Heart right ventricle (tissue), 16 donors: Measurements from ENCODE around the gene ARL15. TPM values are rescaled to one million over a fixed set of nuclear protein-coding genes. Genes with fewer than 3 reads are reported as not detected.
A peak's percentile ranks its signal among the peaks of the same experiment; 100 is the strongest.

Source experiments
- ATAC-seq, 8 donors: fragments of 200-7000 bp; cut with Tn5 transposase; one replicate each; pipeline ENCODE4 v1.9.1; 2020; ENCODE audit warnings: mild to moderate bottlenecking in 8 of 8, moderate library complexity in 8 of 8, moderate number of reproducible peaks in 1 of 8
- DNase-seq, 2 donors: peaks; one replicate each; pipeline ENCODE4 v3.0.0-alpha.2; 2020
- H3K27ac ChIP-seq, 10 donors: fragments of 200-600 bp; sonication (generic) in 2 of 10; one replicate each; pipeline versions ENCODE4 v1.5.0 to v1.8.0; 2020 to 2022; ENCODE audit warnings: mild to moderate bottlenecking in 3 of 10
- H3K27me3 ChIP-seq, 7 donors: fragments of 200-600 bp; one replicate each; pipeline ENCODE4 v1.8.0; 2021 to 2022; ENCODE audit warnings: mild to moderate bottlenecking in 2 of 7
- H3K36me3 ChIP-seq, 9 donors: fragments of 200-600 bp; sonication (generic) in 1 of 9; one replicate each; pipeline versions ENCODE4 v1.5.0 to v1.8.0; 2020 to 2022; ENCODE audit warnings: mild to moderate bottlenecking in 2 of 9
- H3K4me1 ChIP-seq, 9 donors: fragments of 200-600 bp; sonication (generic) in 1 of 9; one replicate each; pipeline versions ENCODE4 v1.5.0 to v1.8.0; 2020 to 2022; ENCODE audit warnings: mild to moderate bottlenecking in 4 of 9
- H3K4me3 ChIP-seq, 10 donors: fragments of 200-600 bp; sonication (generic) in 2 of 10; one replicate each; pipeline versions ENCODE4 v1.5.0 to v1.8.0; 2020 to 2022; ENCODE audit warnings: mild to moderate bottlenecking in 7 of 10, moderate library complexity in 2 of 10
- H3K9me3 ChIP-seq, 11 donors: fragments of 200-600 bp in 10 of 11; sonication (generic) in 2 of 11; one replicate each; pipeline versions ENCODE4 v1.5.0 to v1.8.0; 2013 to 2022; ENCODE audit warnings: mild to moderate bottlenecking in 2 of 11, control low read depth in 1 of 11, moderate library complexity in 1 of 11
- CTCF ChIP-seq, 9 donors: fragments of 200-600 bp; sonication (generic) in 2 of 9; IDR thresholded peaks; one replicate each; pipeline versions ENCODE4 v1.5.0 to v1.8.0; 2021 to 2022; ENCODE audit warnings: antibody characterized with exemption in 9 of 9, mild to moderate bottlenecking in 5 of 9, moderate library complexity in 1 of 9
- WGBS, 2 donors: extraction: QIAGEN DNeasy Blood & Tissue Kit; methylation state at CpG; one replicate each; pipeline ENCODE4 v1.1.7; 2013; ENCODE audit warnings: inconsistent platforms in 1 of 2; 5-methylcytosine and 5-hydroxymethylcytosine counted together
- intact Hi-C, 10 donors: fragments of 100-400 bp; cut with DNase I; formaldehyde crosslinking; loops; one replicate each; pipeline versions ENCODE4 v1.11.1 to v1.14.2; 2022
- polyA plus RNA-seq, 2 donors: library from polyadenylated mRNA; stranded (reverse); fragments of 200-250 nt; gene quantifications; one replicate each; pipeline ENCODE4 v1.2.3, GENCODE V29; 2013
- total RNA-seq, 10 donors: library from RNA; stranded (reverse); fragmentation: NEBNext Ultra II Directional in 3 of 10; extraction: Animal tissue kit (Norgen Biotek cat#: 25700) in 3 of 10; gene quantifications; one replicate each; pipeline versions ENCODE4 v1.2.1 to v1.2.4, GENCODE V29; 2021 to 2023
- donor health status: Arrhythmogenic right ventricular cardiomyopathy.
- donor health status: ischemic (EF 13 %, LVEDD 7.1; RV severe dilation, severe dysfunction).
- donor health status: healthy with polysubstance abuse.
- donor health status: DM: no; HTN: yes; CAD: no.
- donor health status: DM: no; HTN: no; CAD: no.
- donor health status: ischemic (EF 25% LVEDD 6.9; RV normal size, moderate dysfunction).
- donor health status: ischemic (EF 25% LVEDD 5.7; RV mildly dilated, moderate dysfunction).
- donor health status: healthy.
- donor health status: DM: yes; HTN: yes; CAD: no.
- donor health status: Ischemic cardiomyopathy.
- donor health status: ischemic (EF 35%, LVEDD 5.7; RV mildly dilated, moderate dysfunction).
- donor health status: nonischemic (EF 11% LVEDD 7.7; RV severe dilation, severe dysfunction).
- donor health status: DM: yes; HTN: yes; CAD: no.
- donor health status: PGD.
- donor health status: ischemic (EF 29% LVEDD 5.4; RV normal size, mild dysfunction).
- donor health status: nonischemic (EF 23%, LVEDD 6.1; RV moderate dilation, normal function).

The ARL15 gene
- total and polyA plus RNA-seq, 12 donors = 7.8 to 31.8 (median 26.9) TPM

GRCh38 chr5:54009357-54009756, 301.0 kb downstream of the ARL15 start:
- no peak overlapping the region for H3K4me3 ChIP-seq
- WGBS, 2 donors = 0 to 38% methylated on average over 1 of the region's 1 CpG
- ATAC-seq = no peak

GRCh38 chr5:54007827-54008777, 302.3 kb downstream of the ARL15 start:
- no peaks in the 10 kb centered on the region for H3K9me3 ChIP-seq
- TF ChIP-seq CTCF (IDR thresholded peaks at IDR 0.05) = no peak
- no peaks in the 10 kb centered on the region for H3K36me3 ChIP-seq
- intact Hi-C loops = no loop called here
- H3K4me3 ChIP-seq = no peak overlapping the region
- peak overlapping the region in 1 of 10 donors; percentile 14 for H3K27ac ChIP-seq
- DNase-seq (no peak), ATAC-seq (no peak)
- WGBS, 2 donors = 66% methylated on average over 6 of the region's 6 CpGs
- no peaks in the 10 kb centered on the region for H3K27me3 ChIP-seq
- peaks cover 0 to 18% (median 0%) of the 10 kb centered on the region in 9 donors for H3K4me1 ChIP-seq

More at GRCh38 chr5:54009357-54009756, 301.0 kb downstream of the ARL15 start:
- Histone ChIP-seq H3K27ac (no peak overlapping the region), H3K36me3 (peaks cover 0 to 5% (median 0%) of the 10 kb centered on the region in 9 donors), H3K4me1 (peaks cover 0 to 18% (median 3%) of the 10 kb centered on the region in 9 donors), H3K27me3 (no peaks in the 10 kb centered on the region), H3K9me3 (peaks cover 0 to 11% (median 0%) of the 10 kb centered on the region in 11 donors)
- TF ChIP-seq CTCF (IDR thresholded peaks at IDR 0.05) = no peak
- intact Hi-C loops = no loop called here
- no peak for DNase-seq

- H3K4me3 ChIP-seq = no peak overlapping the region
- WGBS, 2 donors = 64 to 84% methylated on average over 3 of the region's 3 CpGs
- H3K36me3 ChIP-seq = no peaks in the 10 kb centered on the region
- DNase-seq (no peak), ATAC-seq (no peak)
- no peaks in the 10 kb centered on the region for H3K27me3 ChIP-seq
- intact Hi-C loops = no loop called here
- no peak for TF ChIP-seq CTCF (IDR thresholded peaks at IDR 0.05)
- no peaks in the 10 kb centered on the region for H3K9me3 ChIP-seq
- H3K27ac ChIP-seq = no peak overlapping the region
- H3K4me1 ChIP-seq = peaks cover 0 to 32% (median 8%) of the 10 kb centered on the region in 9 donors
Observed at GRCh38 chr5:54004697-54005096, 305.7 kb downstream of the ARL15 start.

GRCh38 chr5:54002779-54003178, 307.6 kb downstream of the ARL15 start:
- Histone ChIP-seq H3K27ac (no peak overlapping the region), H3K9me3 (no peaks in the 10 kb centered on the region), H3K27me3 (no peaks in the 10 kb centered on the region), H3K36me3 (no peaks in the 10 kb centered on the region), H3K4me3 (no peak overlapping the region), H3K4me1 (peaks cover 0 to 18% (median 6%) of the 10 kb centered on the region in 9 donors)
- WGBS, 2 donors = 83 to 85% methylated on average over 1 of the region's 1 CpG
- no peak for TF ChIP-seq CTCF (IDR thresholded peaks at IDR 0.05)
- DNase-seq (no peak), ATAC-seq (no peak)
- intact Hi-C loops = no loop called here
